GM23338 (cell line): ENCODE data around the gene ATP1A3.

ENCODE experiments used
- CREB1 ChIP-seq: fragments of 250-450 bp; sonication (Bioruptor Pico); IDR thresholded peaks from 2 replicates; pipeline ENCODE4 v1.5.0; 2020; ENCODE audit warnings: low read depth, mild to moderate bottlenecking, moderate library complexity
- CTCF ChIP-seq, 2 experiments: fragments of 200-600 bp in 1 of 2; sonication (generic) in 1 of 2; conservative IDR thresholded peaks; 2 replicates each; pipeline versions ENCODE4 v1.5.1 to v1.6.1; 2016 to 2017; ENCODE audit warnings: antibody characterized with exemption in 2 of 2, low read depth in 2 of 2, mild to moderate bottlenecking in 2 of 2, moderate library complexity in 1 of 2
- ETS1 ChIP-seq: IDR thresholded peaks from 2 replicates; pipeline ENCODE4 v1.6.1; 2016; ENCODE audit warnings: antibody characterized with exemption
- EZH2 ChIP-seq: fragments of 200-600 bp; sonication (generic); IDR thresholded peaks from one replicate; pipeline ENCODE4 v1.8.0; 2017; ENCODE audit warnings: antibody characterized with exemption, mild to moderate bottlenecking, low read depth; ENCODE audit not compliant: unreplicated experiment
- EZH2phosphoT487 ChIP-seq: fragments of 200-600 bp; sonication (generic); IDR thresholded peaks from one replicate; pipeline ENCODE4 v1.8.1; 2018; ENCODE audit warnings: antibody characterized with exemption; ENCODE audit not compliant: unreplicated experiment
- JUNB ChIP-seq: IDR thresholded peaks from one replicate; pipeline ENCODE4 v1.6.1; 2016; ENCODE audit warnings: antibody characterized with exemption; ENCODE audit not compliant: unreplicated experiment
- NANOG ChIP-seq: IDR thresholded peaks from 2 replicates; pipeline ENCODE4 v1.6.1; 2016; ENCODE audit warnings: antibody characterized with exemption, borderline replicate concordance
- POLR2AphosphoS5 ChIP-seq: IDR thresholded peaks from 2 replicates; pipeline ENCODE4 v1.6.1; 2016; ENCODE audit warnings: antibody characterized with exemption, low read depth
- REST ChIP-seq: IDR thresholded peaks from one replicate; pipeline ENCODE4 v1.6.1; 2018; ENCODE audit warnings: antibody characterized with exemption; ENCODE audit not compliant: unreplicated experiment
- STAT1 ChIP-seq: IDR thresholded peaks from one replicate; pipeline ENCODE4 v1.6.1; 2016; ENCODE audit warnings: antibody characterized with exemption; ENCODE audit not compliant: unreplicated experiment
- ZNF114 ChIP-seq: fragments of 250-450 bp; sonication (Bioruptor Pico); IDR thresholded peaks from 2 replicates; pipeline ENCODE4 v1.5.0; 2020; ENCODE audit warnings: mild to moderate bottlenecking, moderate library complexity
- ZNF331 ChIP-seq: fragments of 250-450 bp; sonication (Bioruptor Pico); IDR thresholded peaks from 2 replicates; pipeline ENCODE4 v1.5.0; 2020; ENCODE audit warnings: low read depth, mild to moderate bottlenecking, moderate library complexity
- ZNF462 ChIP-seq: fragments of 250-450 bp; sonication (Bioruptor Pico); IDR thresholded peaks from 2 replicates; pipeline ENCODE4 v1.5.0; 2020; ENCODE audit warnings: mild to moderate bottlenecking, moderate library complexity

- TF ChIP-seq CTCF (conservative IDR thresholded peaks at IDR 0.05; ENCODE audit: low read depth in 2 of 2) (no peak), ZNF331 (CRISPR knock-in tag) (no peak), POLR2AphosphoS5 (no peak), ETS1 (no peak), JUNB (no peak), REST (no peak), EZH2phosphoT487 (no peak), EZH2 (no peak), STAT1 (no peak), CREB1 (CRISPR knock-in tag) (no peak), ZNF114 (CRISPR knock-in tag) (no peak), NANOG (no peak), ZNF462 (CRISPR knock-in tag) (no peak)
These were observed 61.7 kb downstream of the ATP1A3 start for GRCh38 chr19:41932259-41932719.
